H9 (cell line): Measurements from ENCODE around the gene MUTYH. TPM values are rescaled to one million over a fixed set of nuclear protein-coding genes. Genes with fewer than 3 reads are reported as not detected.
A peak's percentile ranks its signal among the peaks of the same experiment; 100 is the strongest.

Source experiments
- DNase-seq: peaks from one replicate; pipeline ENCODE4 v3.0.0-alpha.2; 2017
- H2AFZ ChIP-seq: one replicate; pipeline ENCODE4 v1.6.1; 2013; ENCODE audit warnings: mild to moderate bottlenecking, low read length, control low read depth, moderate library complexity
- H2AK5ac ChIP-seq: 2 replicates; pipeline ENCODE4 v1.6.1; 2013; ENCODE audit warnings: low read length, control low read depth, mixed read lengths; ENCODE audit not compliant: insufficient read length
- H2BK120ac ChIP-seq: one replicate; pipeline ENCODE4 v1.6.1; 2013; ENCODE audit warnings: low read depth, mild to moderate bottlenecking, low read length, control low read depth, inconsistent platforms; ENCODE audit not compliant: poor library complexity, severe bottlenecking
- H2BK12ac ChIP-seq: 2 replicates; pipeline ENCODE4 v1.6.1; 2013; ENCODE audit warnings: low read length, control low read depth, mixed read lengths, low read depth; ENCODE audit not compliant: insufficient read length
- H2BK15ac ChIP-seq: 2 replicates; pipeline ENCODE4 v1.6.1; 2013; ENCODE audit warnings: low read depth, low read length, control low read depth
- H2BK20ac ChIP-seq: one replicate; pipeline ENCODE4 v1.6.1; 2013; ENCODE audit warnings: low read depth, mild to moderate bottlenecking, low read length, control low read depth, inconsistent platforms; ENCODE audit not compliant: poor library complexity, severe bottlenecking
- H2BK5ac ChIP-seq: 2 replicates; pipeline ENCODE4 v1.6.1; 2013; ENCODE audit warnings: low read length, control low read depth, mixed read lengths; ENCODE audit not compliant: insufficient read length
- H3K14ac ChIP-seq: 2 replicates; pipeline ENCODE4 v1.6.1; 2013; ENCODE audit warnings: low read length, control low read depth; ENCODE audit not compliant: insufficient read depth
- H3K18ac ChIP-seq: 2 replicates; pipeline ENCODE4 v1.6.1; 2013; ENCODE audit warnings: low read depth, mild to moderate bottlenecking, mixed read lengths, low read length, control low read depth; ENCODE audit not compliant: insufficient read length
- H3K23ac ChIP-seq: 2 replicates; pipeline ENCODE4 v1.6.1; 2013; ENCODE audit warnings: low read length, control low read depth, mixed read lengths, low read depth; ENCODE audit not compliant: insufficient read length
- H3K23me2 ChIP-seq: 2 replicates; pipeline ENCODE4 v1.6.1; 2013; ENCODE audit warnings: low read depth, mild to moderate bottlenecking, mixed read lengths, low read length, control low read depth; ENCODE audit not compliant: insufficient read length, poor library complexity, severe bottlenecking
- H3K27ac ChIP-seq: 2 replicates; pipeline ENCODE4 v1.5.1; 2013; ENCODE audit warnings: low read length, control low read depth, mixed read lengths, low read depth; ENCODE audit not compliant: insufficient read length
- H3K27me3 ChIP-seq: 2 replicates; pipeline ENCODE4 v1.6.1; 2013; ENCODE audit warnings: low read length, control low read depth, inconsistent platforms; ENCODE audit not compliant: insufficient read depth
- H3K4ac ChIP-seq: 2 replicates; pipeline ENCODE4 v1.6.1; 2013; ENCODE audit warnings: low read depth, mild to moderate bottlenecking, control low read depth, inconsistent platforms, low read length, moderate library complexity
- H3K4me1 ChIP-seq: 2 replicates; pipeline ENCODE4 v1.6.1; 2013; ENCODE audit warnings: low read length, control low read depth, inconsistent platforms; ENCODE audit not compliant: insufficient read depth
- H3K4me2 ChIP-seq: 2 replicates; pipeline ENCODE4 v1.6.1; 2013; ENCODE audit warnings: low read length, control low read depth, mixed read lengths; ENCODE audit not compliant: insufficient read length, insufficient read depth
- H3K56ac ChIP-seq: 2 replicates; pipeline ENCODE4 v1.6.1; 2013; ENCODE audit warnings: low read depth, mild to moderate bottlenecking, mixed read lengths, low read length, control low read depth; ENCODE audit not compliant: insufficient read length
- H3K79me1 ChIP-seq: 2 replicates; pipeline ENCODE4 v1.6.1; 2013; ENCODE audit warnings: low read depth, mild to moderate bottlenecking, moderate library complexity, low read length, control low read depth, inconsistent platforms; ENCODE audit not compliant: insufficient read depth, poor library complexity, severe bottlenecking
- H3K79me2 ChIP-seq: 2 replicates; pipeline ENCODE4 v1.6.1; 2013; ENCODE audit warnings: low read length, control low read depth, inconsistent platforms; ENCODE audit not compliant: insufficient read depth
- H3K9ac ChIP-seq: 2 replicates; pipeline ENCODE4 v1.6.1; 2013; ENCODE audit warnings: low read length, control low read depth, mixed read lengths; ENCODE audit not compliant: insufficient read length; ENCODE audit errors: extremely low read depth
- H3K9me3 ChIP-seq: one replicate; pipeline ENCODE4 v1.6.1; 2013; ENCODE audit warnings: low read depth, low read length, inconsistent platforms; ENCODE audit not compliant: control insufficient read depth
- H3T11ph ChIP-seq: one replicate; pipeline ENCODE4 v1.6.1; 2013; ENCODE audit warnings: mild to moderate bottlenecking, low read length, control low read depth, inconsistent platforms
- H4K20me1 ChIP-seq: one replicate; pipeline ENCODE4 v1.6.1; 2013; ENCODE audit not compliant: control insufficient read depth, insufficient read length, insufficient read depth
- H4K5ac ChIP-seq: 2 replicates; pipeline ENCODE4 v1.6.1; 2013; ENCODE audit warnings: low read depth, mild to moderate bottlenecking, mixed read lengths, low read length, control low read depth; ENCODE audit not compliant: insufficient read length
- H4K8ac ChIP-seq: replicated peaks from 2 replicates; pipeline ENCODE4 v1.6.1; 2013; ENCODE audit warnings: low read length, control low read depth, mixed read lengths, low read depth; ENCODE audit not compliant: insufficient read length
- H4K91ac ChIP-seq: 2 replicates; pipeline ENCODE4 v1.6.1; 2013; ENCODE audit warnings: low read depth, mild to moderate bottlenecking, moderate library complexity, mixed read lengths, low read length, control low read depth; ENCODE audit not compliant: insufficient read length
- H3K27ac Mint-ChIP-seq, 3 experiments: 2 replicates in 2 of 3; 3 replicates in 1 of 3; pipeline ENCODE4 v1.8.0; 2020 to 2021; ENCODE audit warnings: mixed read lengths in 3 of 3, mild to moderate bottlenecking in 1 of 3, moderate library complexity in 1 of 3
- H3K27me3 Mint-ChIP-seq: 2 replicates; pipeline ENCODE4 v1.8.0; 2021; ENCODE audit warnings: low read depth, mild to moderate bottlenecking, moderate library complexity, mixed read lengths
- H3K36me3 Mint-ChIP-seq, 3 experiments: 2 replicates in 2 of 3; 3 replicates in 1 of 3; pipeline ENCODE4 v1.8.0; 2020 to 2021; ENCODE audit warnings: low read depth in 3 of 3, mixed read lengths in 3 of 3; ENCODE audit not compliant: insufficient read depth in 1 of 3
- H3K4me1 Mint-ChIP-seq, 2 experiments: 2 replicates each; pipeline ENCODE4 v1.8.0; 2020; ENCODE audit warnings: mixed read lengths in 2 of 2
- H3K4me3 Mint-ChIP-seq, 2 experiments: 2 replicates in 1 of 2; 3 replicates in 1 of 2; pipeline ENCODE4 v1.8.0; 2020 to 2021; ENCODE audit warnings: mild to moderate bottlenecking in 2 of 2, mixed read lengths in 2 of 2, moderate library complexity in 1 of 2
- H3K9me3 Mint-ChIP-seq, 2 experiments: 2 replicates in 1 of 2; 3 replicates in 1 of 2; pipeline ENCODE4 v1.8.0; 2020; ENCODE audit warnings: mild to moderate bottlenecking in 2 of 2, mixed read lengths in 2 of 2, moderate library complexity in 1 of 2
- CTCF ChIP-seq: fragments of 200-600 bp; sonication (generic); conservative IDR thresholded peaks from 3 replicates; pipeline ENCODE4 v1.8.0; 2021; ENCODE audit warnings: antibody characterized with exemption, mild to moderate bottlenecking
- WGBS: extraction: QIAGEN DNeasy Blood & Tissue Kit; methylation state at CpG from one replicate; pipeline ENCODE4 v1.1.7; 2013; ENCODE audit warnings: missing lambda C conversion rate, low lambda C conversion rate, mixed read lengths; ENCODE audit not compliant: insufficient read length; ENCODE audit errors: extremely low coverage; 5-methylcytosine and 5-hydroxymethylcytosine counted together
- total RNA-seq: library from RNA; stranded (reverse); gene quantifications from 2 replicates; pipeline ENCODE4 v1.2.1, GENCODE V29; 2021

Gene MUTYH
- total RNA-seq, 1 experiment from 2014 or later, result 52.6 TPM

- Histone ChIP-seq H3K9ac (no peak overlapping the region), H2BK20ac (no peak overlapping the region), H2AFZ (no peak overlapping the region), H3K79me2 (peaks cover 8% of the 10 kb centered on the region; the same call in 1 of the 2 replicates), H2BK12ac (no peak overlapping the region), H2BK5ac (no peak overlapping the region), H3K23me2 (no peaks in the 10 kb centered on the region), H4K91ac (no peak overlapping the region), H3K27me3 (no peaks in the 10 kb centered on the region), H3K4me1 (peaks cover 5% of the 10 kb centered on the region; the same call in 1 of the 2 replicates), H4K8ac (no peak overlapping the region), H3K4ac (no peak overlapping the region), H2BK15ac (no peak overlapping the region), H3K79me1 (no peaks in the 10 kb centered on the region), H2AK5ac (no peak overlapping the region), H2BK120ac (no peak overlapping the region), H4K5ac (no peak overlapping the region), H3K4me2 (no peak overlapping the region), H3K23ac (no peak overlapping the region), H3K9me3 (no peaks in the 10 kb centered on the region), H4K20me1 (no peaks in the 10 kb centered on the region), H3T11ph (no peak overlapping the region), H3K14ac (no peak overlapping the region), H3K27ac (no peak overlapping the region), H3K18ac (no peak overlapping the region), H3K56ac (no peak overlapping the region)
- TF ChIP-seq CTCF, result no peak
- Mint-ChIP-seq H3K27me3 (no peaks in the 10 kb centered on the region), H3K9me3 (no peaks in the 10 kb centered on the region), H3K4me1 (peaks cover 9 to 10% of the 10 kb centered on the region in 2 experiments), H3K27ac (peak overlapping the region in 2 of 3 experiments; percentile 36 to 50; a peak in 1 of 7 replicates), H3K36me3 (peaks cover 18 to 52% (median 31%) of the 10 kb centered on the region in 3 experiments), H3K4me3 (0 out of 5 replicates have a peak overlapping the region, but pooled peaks of 1 of the 2 experiments have one; percentile 16)
- DNase-seq, result no peak
- no CpG with 5 or more reads among the region's 13 CpGs for WGBS
These were observed 4.8 kb upstream of the MUTYH start for GRCh38 chr1:45345014-45345413.
